IMR-90 (cell line): Measurements from ENCODE around the gene ZDHHC14. TPM values are rescaled to one million over a fixed set of nuclear protein-coding genes. Genes with fewer than 3 reads are reported as not detected.
A peak's percentile ranks its signal among the peaks of the same experiment; 100 is the strongest.

Experiments used
- ATAC-seq: fragments of 200-7000 bp; cut with Tn5 transposase; 2 replicates; pipeline ENCODE4 v1.9.1; 2020; ENCODE audit warnings: low read depth, mild to moderate bottlenecking, moderate library complexity
- BruUV-seq: library from RNA; stranded (reverse); fragments of 400-500 nt; replicated peaks from 2 replicates; lab custom pipeline; 2021; lab: Mats Ljungman, UMichigan
- CTCF ChIA-PET: fragments of 300-600 bp; formaldehyde crosslinking; extraction: SDS; loops from one replicate; lab custom pipeline; 2021; ENCODE audit warnings: antibody characterized with exemption; lab: Yijun Ruan, JAX
- POLR2A ChIA-PET: fragments of 300-600 bp; sonication (Branson Sonifier 250); formaldehyde crosslinking; loops from one replicate; lab custom pipeline; 2022; ENCODE audit warnings: antibody characterized with exemption; ENCODE audit not compliant: unreplicated experiment; lab: Charles Lee
- DNase-seq: peaks from one replicate; pipeline ENCODE4 v3.0.0; 2013
- H2AFZ ChIP-seq: replicated peaks from 2 replicates; pipeline ENCODE3; 2013; ENCODE audit warnings: low read length, mild to moderate bottlenecking; ENCODE audit not compliant: poor library complexity
- H2AK5ac ChIP-seq: 2 replicates; pipeline ENCODE4 v1.6.1; 2013; ENCODE audit warnings: low read depth, low read length, inconsistent platforms
- H2AK9ac ChIP-seq: replicated peaks from 2 replicates; pipeline ENCODE3; 2013; ENCODE audit warnings: mild to moderate bottlenecking, low read depth, low read length, moderate library complexity; ENCODE audit not compliant: poor library complexity
- H2BK120ac ChIP-seq: 2 replicates; pipeline ENCODE4 v1.6.1; 2013; ENCODE audit warnings: low read depth, low read length, inconsistent platforms
- H2BK15ac ChIP-seq: 3 replicates; pipeline ENCODE4 v1.6.1; 2013; ENCODE audit warnings: low read depth, low read length, inconsistent platforms
- H2BK20ac ChIP-seq: 2 replicates; pipeline ENCODE4 v1.6.1; 2013; ENCODE audit warnings: low read depth, mild to moderate bottlenecking, inconsistent platforms, low read length, moderate library complexity
- H2BK5ac ChIP-seq: 2 replicates; pipeline ENCODE4 v1.6.1; 2013; ENCODE audit warnings: mild to moderate bottlenecking, low read depth, low read length, inconsistent platforms; ENCODE audit not compliant: poor library complexity, severe bottlenecking
- H3K14ac ChIP-seq: replicated peaks from 2 replicates; pipeline ENCODE4 v1.6.1; 2013; ENCODE audit warnings: low read depth, low read length, inconsistent platforms
- H3K18ac ChIP-seq: 2 replicates; pipeline ENCODE4 v1.6.1; 2013; ENCODE audit warnings: low read depth, low read length, control low read depth
- H3K23ac ChIP-seq: 2 replicates; pipeline ENCODE4 v1.6.1; 2013; ENCODE audit warnings: low read depth, low read length, inconsistent platforms
- H3K27ac ChIP-seq: 2 replicates; pipeline ENCODE4 v1.5.1; 2013; ENCODE audit warnings: mild to moderate bottlenecking, control low read depth, low read length; ENCODE audit not compliant: insufficient read depth
- H3K27me3 ChIP-seq: 2 replicates; pipeline ENCODE4 v1.6.1; 2013; ENCODE audit warnings: low read length; ENCODE audit not compliant: control insufficient read depth, insufficient read depth
- H3K36me3 ChIP-seq: 2 replicates; pipeline ENCODE4 v1.6.1; 2013; ENCODE audit warnings: low read length, mixed read lengths; ENCODE audit not compliant: control insufficient read depth, insufficient read depth
- H3K4ac ChIP-seq: 2 replicates; pipeline ENCODE4 v1.6.1; 2013; ENCODE audit warnings: low read depth, low read length, inconsistent platforms
- H3K4me1 ChIP-seq: 2 replicates; pipeline ENCODE4 v1.6.1; 2013; ENCODE audit warnings: low read length, mixed read lengths; ENCODE audit not compliant: control insufficient read depth, insufficient read depth
- H3K4me2 ChIP-seq: 2 replicates; pipeline ENCODE4 v1.6.1; 2013; ENCODE audit warnings: low read depth, mild to moderate bottlenecking, control low read depth, low read length, moderate library complexity
- H3K4me3 ChIP-seq: 2 replicates; pipeline ENCODE4 v1.5.1; 2013; ENCODE audit warnings: low read depth, mild to moderate bottlenecking, control low read depth, low read length, moderate library complexity; ENCODE audit not compliant: insufficient read depth
- H3K56ac ChIP-seq: 2 replicates; pipeline ENCODE4 v1.6.1; 2013; ENCODE audit warnings: low read length, inconsistent platforms; ENCODE audit not compliant: insufficient read depth; ENCODE audit errors: extremely low read depth
- H3K79me1 ChIP-seq, 2 experiments: 2 replicates each; pipeline ENCODE4 v1.6.1; 2013; ENCODE audit warnings: low read length in 2 of 2, inconsistent platforms in 1 of 2, low read depth in 1 of 2
- H3K9ac ChIP-seq: 2 replicates; pipeline ENCODE4 v1.6.1; 2013; ENCODE audit warnings: low read depth, low read length, control low read depth
- H3K9me1 ChIP-seq: 2 replicates; pipeline ENCODE4 v1.6.1; 2013; ENCODE audit warnings: low read length, inconsistent platforms; ENCODE audit not compliant: insufficient read depth
- H3K9me3 ChIP-seq: 2 replicates; pipeline ENCODE4 v1.6.1; 2013; ENCODE audit warnings: low read length; ENCODE audit not compliant: control insufficient read depth, insufficient read depth
- H4K20me1 ChIP-seq: 2 replicates; pipeline ENCODE4 v1.6.1; 2013; ENCODE audit warnings: low read length, inconsistent platforms; ENCODE audit not compliant: insufficient read depth
- H4K5ac ChIP-seq: 2 replicates; pipeline ENCODE4 v1.6.1; 2013; ENCODE audit warnings: mild to moderate bottlenecking, low read depth, low read length, control low read depth
- H4K8ac ChIP-seq, 2 experiments: 2 replicates each; pipeline ENCODE4 v1.6.1; 2013; ENCODE audit warnings: low read depth in 2 of 2, low read length in 2 of 2, control low read depth in 1 of 2, inconsistent platforms in 1 of 2
- H4K91ac ChIP-seq: 2 replicates; pipeline ENCODE4 v1.6.1; 2013; ENCODE audit warnings: low read depth, low read length, inconsistent platforms; ENCODE audit not compliant: insufficient read depth
- BHLHE40 ChIP-seq: fragments of 150-350 bp; IDR thresholded peaks from 2 replicates; pipeline ENCODE4 v1.6.1; 2016; ENCODE audit warnings: mild to moderate bottlenecking, low read depth, low read length
- CEBPB ChIP-seq: IDR thresholded peaks from 2 replicates; pipeline ENCODE4 v1.6.1; 2012; ENCODE audit warnings: low read depth, low read length, improper control_type of control experiment
- CHD1 ChIP-seq: IDR thresholded peaks from 2 replicates; pipeline ENCODE4 v1.6.1; 2012; ENCODE audit warnings: low read depth, low read length, improper control_type of control experiment
- FOS ChIP-seq: fragments of 150-350 bp; IDR thresholded peaks from 2 replicates; pipeline ENCODE4 v1.6.1; 2016; ENCODE audit warnings: low read depth, low read length
- MAFK ChIP-seq: IDR thresholded peaks from 2 replicates; pipeline ENCODE4 v1.6.1; 2012; ENCODE audit warnings: low read depth, low read length, improper control_type of control experiment
- MAZ ChIP-seq: IDR thresholded peaks from 2 replicates; pipeline ENCODE4 v1.6.1; 2012; ENCODE audit warnings: low read depth, mild to moderate bottlenecking, low read length, improper control_type of control experiment, moderate library complexity, borderline replicate concordance
- MXI1 ChIP-seq: IDR thresholded peaks from 2 replicates; pipeline ENCODE4 v1.6.1; 2012; ENCODE audit warnings: low read depth, mild to moderate bottlenecking, low read length, moderate library complexity, borderline replicate concordance
- NFE2L2 ChIP-seq: fragments of 150-350 bp; IDR thresholded peaks from 2 replicates; pipeline ENCODE4 v1.6.1; 2016; ENCODE audit warnings: low read depth, mild to moderate bottlenecking, low read length
- POLR2A ChIP-seq: IDR thresholded peaks from 2 replicates; pipeline ENCODE4 v1.6.1; 2012; ENCODE audit warnings: mild to moderate bottlenecking, low read depth, low read length
- RAD21 ChIP-seq: IDR thresholded peaks from 2 replicates; pipeline ENCODE4 v1.6.1; 2012; ENCODE audit warnings: low read length, improper control_type of control experiment
- RCOR1 ChIP-seq: IDR thresholded peaks from 2 replicates; pipeline ENCODE4 v1.6.1; 2012; ENCODE audit warnings: mild to moderate bottlenecking, low read length, improper control_type of control experiment; ENCODE audit not compliant: insufficient replicate concordance
- RFX5 ChIP-seq: IDR thresholded peaks from 2 replicates; pipeline ENCODE4 v1.8.0; 2012; ENCODE audit warnings: low read depth, mild to moderate bottlenecking, low read length, moderate library complexity
- SMC3 ChIP-seq: fragments of 150-350 bp; IDR thresholded peaks from 2 replicates; pipeline ENCODE4 v1.6.1; 2016; ENCODE audit warnings: low read depth, mild to moderate bottlenecking, antibody characterized with exemption, low read length, moderate library complexity
- WGBS, 2 experiments: methylation state at CpG; one replicate each; pipeline versions ENCODE4 v1.1.5 to v1.1.7; 2013; ENCODE audit warnings: missing lambda C conversion rate in 2 of 2; ENCODE audit not compliant: insufficient read length in 1 of 2; ENCODE audit errors: extremely low coverage in 2 of 2; 5-methylcytosine and 5-hydroxymethylcytosine counted together
- dilution Hi-C: fragments of 300-500 bp; cut with HindIII; formaldehyde crosslinking; loops from one replicate; pipeline ENCODE4 v1.14.3; 2018; ENCODE audit warnings: low sequenced_read_pairs; ENCODE audit not compliant: unreplicated experiment
- in situ Hi-C: fragments of 300-500 bp; cut with MboI; formaldehyde crosslinking; loops from 3 replicates; pipeline ENCODE4 v1.14.3; 2019; ENCODE audit warnings: low sequenced_read_pairs, inconsistent platforms, mixed read lengths
- intact Hi-C: fragments of 100-400 bp; cut with micrococcal nuclease; formaldehyde crosslinking; loops from 2 replicates; pipeline ENCODE4 v1.10.0; 2022
- polyA plus RNA-seq, 3 experiments: library from polyadenylated mRNA; depleted of rRNA; stranded (reverse); fragments of >200 nt; gene quantifications; 2 replicates each; pipeline ENCODE4 v1.2.3, GENCODE V29; 2012; ENCODE audit warnings: low replicate concordance in 1 of 3
- total RNA-seq: library from RNA; depleted of rRNA; stranded (reverse); fragments of >200 nt; gene quantifications from 2 replicates; pipeline ENCODE4 v1.2.3, GENCODE V29; 2012
- TF ChIP-seq, protein P1 (sequence below): fragments of 150-350 bp; IDR thresholded peaks from 2 replicates; pipeline ENCODE4 v1.6.1; 2017; ENCODE audit warnings: mild to moderate bottlenecking, antibody characterized with exemption, low read length, low read depth
- TF ChIP-seq, protein P2 (sequence below): fragments of 150-350 bp; IDR thresholded peaks from 2 replicates; pipeline ENCODE4 v1.6.1; 2016; ENCODE audit warnings: low read depth, mild to moderate bottlenecking, low read length, moderate library complexity, borderline replicate concordance
- TF ChIP-seq, protein P3 (sequence below): conservative IDR thresholded peaks from 2 replicates; pipeline ENCODE4 v1.5.1; 2012; ENCODE audit warnings: mild to moderate bottlenecking, low read depth, low read length, improper control_type of control experiment

ZDHHC14 gene
- total and polyA plus RNA-seq, 2 of the 4 experiments (the other 2 are of a cell fraction) = 0.90 to 2.0 TPM

DNA sequence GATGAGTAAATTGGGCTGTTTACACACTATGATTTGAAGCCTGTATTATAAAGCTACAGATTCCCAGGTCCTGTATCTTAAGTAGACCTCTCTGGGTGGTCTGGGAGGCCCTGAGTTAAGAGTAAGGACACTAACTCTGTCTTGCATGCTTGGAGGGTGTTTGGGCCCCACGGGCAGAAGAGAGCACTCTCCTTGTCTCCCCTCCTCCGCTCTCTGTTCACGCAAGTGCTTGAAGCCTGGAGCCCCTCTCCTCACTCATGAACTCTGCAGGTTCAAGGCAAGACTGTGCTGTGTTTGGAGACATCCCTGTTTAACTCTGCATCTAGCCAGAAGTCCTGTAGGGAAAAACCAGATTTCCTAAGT, 154.0 kb downstream of the ZDHHC14 start:
- ATAC-seq = no peak
- no peaks in the 10 kb centered on the region for H3K36me3 ChIP-seq
- H4K5ac ChIP-seq = no peak overlapping the region; the same call in 1 of the 2 replicates
- H3K27ac ChIP-seq = no peak overlapping the region
- DNase-seq = no peak
- ChIA-PET POLR2A (no interaction called here), CTCF (no interaction called here)
- peak overlapping the region; percentile 16; the same call in 1 of the 2 replicates for H3K14ac ChIP-seq
- peak overlapping the region; percentile 8; the same call in 1 of the 2 replicates for H4K91ac ChIP-seq
- no peak overlapping the region for H2BK5ac ChIP-seq
- H2AK5ac ChIP-seq = no peak overlapping the region
- no peaks in the 10 kb centered on the region for H4K20me1 ChIP-seq
- no peak overlapping the region for H3K4ac ChIP-seq
- H3K56ac ChIP-seq = no peak overlapping the region
- H3K79me1 ChIP-seq = no peaks in the 10 kb centered on the region
- BruUV-seq = no TSS peak
- no peak overlapping the region for H3K9ac ChIP-seq
- no peak overlapping the region for H3K4me3 ChIP-seq
- peak overlapping the region; percentile 10; the same call in 1 of the 2 replicates for H3K23ac ChIP-seq
- no peaks in the 10 kb centered on the region for H3K9me3 ChIP-seq
- H2AK9ac ChIP-seq = no peak overlapping the region
- H3K4me1 ChIP-seq = peaks cover 11% of the 10 kb centered on the region
- H3K18ac ChIP-seq = peak overlapping the region; percentile 57; the same call in 1 of the 2 replicates
- H2BK120ac ChIP-seq = no peak overlapping the region
- dilution Hi-C loops = no loop called here
- intact Hi-C loops = no loop called here
- no CpG with 5 or more reads among the region's 3 CpGs for WGBS, 2 experiments
- in situ Hi-C loops = no loop called here
- TF ChIP-seq NFE2L2 (no peak), FOS (no peak), BHLHE40 (no peak), CHD1 (no peak), POLR2A (no peak), MXI1 (no peak), MAZ (no peak), SMC3 (no peak), RFX5 (no peak), RAD21 (no peak), RCOR1 (no peak), CEBPB (no peak), MAFK (no peak)
- TF ChIP-seq, protein P1, sequence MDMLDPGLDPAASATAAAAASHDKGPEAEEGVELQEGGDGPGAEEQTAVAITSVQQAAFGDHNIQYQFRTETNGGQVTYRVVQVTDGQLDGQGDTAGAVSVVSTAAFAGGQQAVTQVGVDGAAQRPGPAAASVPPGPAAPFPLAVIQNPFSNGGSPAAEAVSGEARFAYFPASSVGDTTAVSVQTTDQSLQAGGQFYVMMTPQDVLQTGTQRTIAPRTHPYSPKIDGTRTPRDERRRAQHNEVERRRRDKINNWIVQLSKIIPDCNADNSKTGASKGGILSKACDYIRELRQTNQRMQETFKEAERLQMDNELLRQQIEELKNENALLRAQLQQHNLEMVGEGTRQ = no peak
- TF ChIP-seq, protein P2, sequence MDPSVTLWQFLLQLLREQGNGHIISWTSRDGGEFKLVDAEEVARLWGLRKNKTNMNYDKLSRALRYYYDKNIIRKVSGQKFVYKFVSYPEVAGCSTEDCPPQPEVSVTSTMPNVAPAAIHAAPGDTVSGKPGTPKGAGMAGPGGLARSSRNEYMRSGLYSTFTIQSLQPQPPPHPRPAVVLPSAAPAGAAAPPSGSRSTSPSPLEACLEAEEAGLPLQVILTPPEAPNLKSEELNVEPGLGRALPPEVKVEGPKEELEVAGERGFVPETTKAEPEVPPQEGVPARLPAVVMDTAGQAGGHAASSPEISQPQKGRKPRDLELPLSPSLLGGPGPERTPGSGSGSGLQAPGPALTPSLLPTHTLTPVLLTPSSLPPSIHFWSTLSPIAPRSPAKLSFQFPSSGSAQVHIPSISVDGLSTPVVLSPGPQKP = no peak
- TF ChIP-seq, protein P3, sequence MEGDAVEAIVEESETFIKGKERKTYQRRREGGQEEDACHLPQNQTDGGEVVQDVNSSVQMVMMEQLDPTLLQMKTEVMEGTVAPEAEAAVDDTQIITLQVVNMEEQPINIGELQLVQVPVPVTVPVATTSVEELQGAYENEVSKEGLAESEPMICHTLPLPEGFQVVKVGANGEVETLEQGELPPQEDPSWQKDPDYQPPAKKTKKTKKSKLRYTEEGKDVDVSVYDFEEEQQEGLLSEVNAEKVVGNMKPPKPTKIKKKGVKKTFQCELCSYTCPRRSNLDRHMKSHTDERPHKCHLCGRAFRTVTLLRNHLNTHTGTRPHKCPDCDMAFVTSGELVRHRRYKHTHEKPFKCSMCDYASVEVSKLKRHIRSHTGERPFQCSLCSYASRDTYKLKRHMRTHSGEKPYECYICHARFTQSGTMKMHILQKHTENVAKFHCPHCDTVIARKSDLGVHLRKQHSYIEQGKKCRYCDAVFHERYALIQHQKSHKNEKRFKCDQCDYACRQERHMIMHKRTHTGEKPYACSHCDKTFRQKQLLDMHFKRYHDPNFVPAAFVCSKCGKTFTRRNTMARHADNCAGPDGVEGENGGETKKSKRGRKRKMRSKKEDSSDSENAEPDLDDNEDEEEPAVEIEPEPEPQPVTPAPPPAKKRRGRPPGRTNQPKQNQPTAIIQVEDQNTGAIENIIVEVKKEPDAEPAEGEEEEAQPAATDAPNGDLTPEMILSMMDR = no peak
- H2AFZ ChIP-seq = no peak overlapping the region
- H3K27me3 ChIP-seq = peaks cover 1% of the 10 kb centered on the region; the same call in 1 of the 2 replicates
- H4K8ac ChIP-seq = no peak overlapping the region
- no peak overlapping the region for H2BK15ac ChIP-seq
- H3K4me2 ChIP-seq = peak overlapping the region; percentile 48; the same call in 1 of the 2 replicates
- peak overlapping the region; percentile 32; the same call in 1 of the 2 replicates for H2BK20ac ChIP-seq
- peaks cover 7% of the 10 kb centered on the region; the same call in 1 of the 2 replicates for H3K9me1 ChIP-seq
